8988T (cell line): ENCODE data around the gene RGPD8.
A peak's percentile ranks its signal among the peaks of the same experiment; 100 is the strongest.
"Not testable (repeated sequence)": the region's sequence is repeated elsewhere in the genome, so short reads cannot be mapped to it uniquely, and the experiment has no call there.

Source experiments
- DNase-seq: peaks from one replicate; pipeline ENCODE4 v3.0.0; 2011

RGPD8 gene

GRCh38 chr2:112433480-112433879 is at the start of gene RGPD8:
Gene RGPD8, minus strand, starts transcription at chr2:112433645. Its CDS starts 192 bp downstream, at chr2:112433453.
- DNase-seq: not testable (repeated sequence)

- peak; percentile 69 for DNase-seq
Measured at GRCh38 chr2:112483042-112483473, 49.6 kb upstream of the RGPD8 start.

GRCh38 chr2:112482309-112483041 is 49.0 kb upstream of the RGPD8 start:
- DNase-seq: peak; percentile 68

GRCh38 chr2:112481528-112482233 is 48.2 kb upstream of the RGPD8 start, which contains the start of gene TTL:
Gene TTL, plus strand, starts transcription at chr2:112482156. Its CDS starts 189 bp downstream, at chr2:112482345.
- peak; percentile 77 for DNase-seq

GRCh38 chr2:112481050-112481527 is 47.6 kb upstream of the RGPD8 start:
- peak; percentile 89 for DNase-seq

- DNase-seq: peak; percentile 26
Measured at GRCh38 chr2:112480530-112481049, 47.1 kb upstream of the RGPD8 start.

- DNase-seq: no peak
Measured at GRCh38 chr2:112476434-112476833, 43.0 kb upstream of the RGPD8 start.

GRCh38 chr2:112474844-112475486 is 41.5 kb upstream of the RGPD8 start:
- no peak for DNase-seq

- no peak for DNase-seq
Measured at GRCh38 chr2:112472547-112473263, 39.3 kb upstream of the RGPD8 start.

- no peak for DNase-seq
Measured at GRCh38 chr2:112465382-112465781, 31.9 kb upstream of the RGPD8 start.

- DNase-seq: no peak
Measured at GRCh38 chr2:112463256-112463655, 29.8 kb upstream of the RGPD8 start.

GRCh38 chr2:112462178-112462577 is 28.7 kb upstream of the RGPD8 start:
- DNase-seq: no peak

GRCh38 chr2:112459372-112459771 is 25.9 kb upstream of the RGPD8 start:
- DNase-seq: no peak

GRCh38 chr2:112454586-112454985 is 21.1 kb upstream of the RGPD8 start:
- DNase-seq: no peak

- DNase-seq: no peak
Measured at GRCh38 chr2:112451317-112451716, 17.9 kb upstream of the RGPD8 start.

GRCh38 chr2:112449854-112450253 is 16.4 kb upstream of the RGPD8 start:
- DNase-seq: no peak

GRCh38 chr2:112444256-112444655 is 10.8 kb upstream of the RGPD8 start:
- DNase-seq: not testable (repeated sequence)

GRCh38 chr2:112438603-112439261 is 5.3 kb upstream of the RGPD8 start:
- not testable (repeated sequence) for DNase-seq

GRCh38 chr2:112437405-112437831 is 4.0 kb upstream of the RGPD8 start:
- DNase-seq: not testable (repeated sequence)

- DNase-seq: not testable (repeated sequence)
Measured at GRCh38 chr2:112436993-112437392, 3.5 kb upstream of the RGPD8 start.

- DNase-seq: not testable (repeated sequence)
Measured at GRCh38 chr2:112435716-112436431, 2.4 kb upstream of the RGPD8 start.
